K562 (cell line): ENCODE results near the gene RIT2. TPM values are rescaled to one million over a fixed set of nuclear protein-coding genes. Genes with fewer than 3 reads are reported as not detected.

Source experiments
- ATAC-seq: fragments of 200-7000 bp; cut with Tn5 transposase; 3 replicates; pipeline ENCODE4 v1.9.1; 2020; ENCODE audit warnings: moderate library complexity
- BruUV-seq: library from RNA; stranded (reverse); fragments of 400-500 nt; replicated peaks from 2 replicates; lab custom pipeline; 2021; lab: Mats Ljungman, UMichigan
- CTCF ChIA-PET: fragments of 300-600 bp; formaldehyde crosslinking; extraction: SDS; loops from one replicate; lab custom pipeline; 2021; ENCODE audit warnings: low intra/inter-chr PET ratio; lab: Yijun Ruan, JAX
- POLR2A ChIA-PET: fragments of 300-600, 350-650 bp; sonication (Branson Sonifier 250); formaldehyde crosslinking; extraction: SDS; loops from one replicate; lab custom pipeline; 2021; ENCODE audit warnings: antibody characterized with exemption, inconsistent platforms; lab: Yijun Ruan, JAX
- DNase-seq, 4 experiments: peaks; one replicate each; pipeline versions ENCODE4 v3.0.0 to v3.0.0-alpha.2; 2011 to 2018; ENCODE audit warnings: low spot score in 3 of 4, mixed read lengths in 3 of 4; ENCODE audit errors: extremely low read depth in 1 of 4
- FAIRE-seq: peaks from 2 replicates; lab custom pipeline; 2011; peaks lifted over from hg19 to GRCh38; lab: Jason Lieb, UNC
- H2AFZ ChIP-seq: 2 replicates; pipeline ENCODE4 v1.6.0; 2011; ENCODE audit warnings: low read depth, low read length, control low read depth, inconsistent platforms
- H3K27ac ChIP-seq: fragments of 200-600 bp; 3 replicates; pipeline ENCODE4 v1.8.0; 2011; ENCODE audit warnings: low read depth, mild to moderate bottlenecking, control low read depth, inconsistent platforms, low read length, moderate library complexity, mixed read lengths; ENCODE audit errors: extremely low read depth
- H3K27me3 ChIP-seq, 2 experiments: fragments of 300-600 bp in 1 of 2; 2 replicates in 1 of 2; 3 replicates in 1 of 2; pipeline versions ENCODE4 v1.6.0 to v1.8.0; 2011; ENCODE audit warnings: inconsistent platforms in 2 of 2, low read length in 2 of 2, mild to moderate bottlenecking in 1 of 2, mixed read lengths in 1 of 2, moderate library complexity in 1 of 2; ENCODE audit not compliant: control insufficient read depth in 2 of 2, insufficient read depth in 2 of 2
- H3K36me3 ChIP-seq: fragments of 300-600 bp; 3 replicates; pipeline ENCODE4 v1.8.0; 2011; ENCODE audit warnings: mild to moderate bottlenecking, low read length, inconsistent platforms; ENCODE audit not compliant: control insufficient read depth, insufficient read depth
- H3K4me1 ChIP-seq, 2 experiments: fragments of 200-600 bp in 1 of 2; replicated peaks in 1 of 2; 2 replicates in 1 of 2; 3 replicates in 1 of 2; pipeline versions ENCODE4 v1.5.1 to v1.8.0; 2011; ENCODE audit warnings: inconsistent platforms in 2 of 2, low read length in 2 of 2, mild to moderate bottlenecking in 1 of 2, mixed read lengths in 1 of 2, moderate library complexity in 1 of 2; ENCODE audit not compliant: control insufficient read depth in 2 of 2, insufficient read depth in 2 of 2
- H3K4me2 ChIP-seq: 2 replicates; pipeline ENCODE4 v1.6.1; 2011; ENCODE audit warnings: low read length, control low read depth, inconsistent platforms, mixed read lengths; ENCODE audit not compliant: insufficient read depth
- H3K4me3 ChIP-seq: fragments of 200-600 bp; sonication (generic), shearing (Covaris generic); 2 replicates; pipeline ENCODE4 v1.5.1; 2016; ENCODE audit warnings: control low read depth, inconsistent platforms
- H3K79me2 ChIP-seq: fragments of 200-600 bp; 3 replicates; pipeline ENCODE4 v1.8.0; 2011; ENCODE audit warnings: low read length, inconsistent platforms; ENCODE audit not compliant: control insufficient read depth, insufficient read depth
- H3K9ac ChIP-seq, 2 experiments: 2 replicates each; pipeline versions ENCODE4 v1.6.0 to v1.6.1; 2011; ENCODE audit warnings: low read depth in 2 of 2, low read length in 2 of 2, control low read depth in 1 of 2, inconsistent platforms in 1 of 2, mild to moderate bottlenecking in 1 of 2, mixed read lengths in 1 of 2; ENCODE audit not compliant: insufficient read depth in 1 of 2
- H3K9me1 ChIP-seq: one replicate; pipeline ENCODE4 v1.6.0; 2011; ENCODE audit warnings: inconsistent platforms, mild to moderate bottlenecking, low read length, moderate library complexity; ENCODE audit not compliant: control insufficient read depth, insufficient read depth
- H3K9me3 ChIP-seq: replicated peaks from 2 replicates; pipeline ENCODE4 v1.5.1; 2011; ENCODE audit warnings: low read depth, low read length, inconsistent platforms; ENCODE audit not compliant: control insufficient read depth, insufficient read depth
- H4K20me1 ChIP-seq: replicated peaks from 2 replicates; pipeline ENCODE4 v1.6.1; 2011; ENCODE audit warnings: low read length, inconsistent platforms, mixed read lengths; ENCODE audit not compliant: control insufficient read depth, insufficient read depth
- CBX1 ChIP-seq: sonication (generic); IDR thresholded peaks from 2 replicates; pipeline ENCODE4 v1.6.1; 2016; ENCODE audit warnings: antibody characterized with exemption, low read depth, mild to moderate bottlenecking
- POLR3A ChIP-seq: IDR thresholded peaks from 2 replicates; pipeline ENCODE4 v1.6.1; 2011; ENCODE audit warnings: borderline replicate concordance, mild to moderate bottlenecking, moderate library complexity; ENCODE audit not compliant: insufficient read length, insufficient read depth; ENCODE audit errors: extremely low read depth
- SMAD4 ChIP-seq: fragments of 250-450 bp; sonication (Bioruptor Pico); conservative IDR thresholded peaks from 2 replicates; pipeline ENCODE4 v1.8.0; 2021; ENCODE audit warnings: inconsistent platforms, mild to moderate bottlenecking, moderate library complexity
- YY1 ChIP-seq, 3 experiments: IDR thresholded peaks; 2 replicates each; pipeline ENCODE4 v1.6.1; 2011; ENCODE audit warnings: low read length in 2 of 3, mild to moderate bottlenecking in 2 of 3, moderate library complexity in 2 of 3, borderline replicate concordance in 1 of 3, control low read depth in 1 of 3, low read depth in 1 of 3; ENCODE audit not compliant: insufficient read depth in 3 of 3, insufficient replicate concordance in 2 of 3, control insufficient read depth in 1 of 3, insufficient read length in 1 of 3; ENCODE audit errors: extremely low read depth in 1 of 3
- ZNF174 ChIP-seq: fragments of 250-450 bp; sonication (Bioruptor Pico); IDR thresholded peaks from 2 replicates; pipeline ENCODE4 v1.4.0; 2020; ENCODE audit warnings: mild to moderate bottlenecking
- ZNF263 ChIP-seq: sonication (generic); formaldehyde crosslinking; IDR thresholded peaks from 2 replicates; pipeline ENCODE4 v1.8.0; 2022; ENCODE audit warnings: mild to moderate bottlenecking, missing genetic modification reagents, borderline replicate concordance
- ZNF584 ChIP-seq: fragments of 200-800 bp; sonication (Bioruptor generic); IDR thresholded peaks from 2 replicates; pipeline ENCODE4 v1.6.1; 2016; ENCODE audit warnings: low read depth, mild to moderate bottlenecking, missing genetic modification characterization, missing compliant biosample characterization
- ZNF699 ChIP-seq: fragments of 250-450 bp; sonication (Bioruptor Pico); IDR thresholded peaks from 2 replicates; pipeline ENCODE4 v1.8.0; 2021; ENCODE audit warnings: mild to moderate bottlenecking, moderate library complexity; ENCODE audit not compliant: insufficient replicate concordance
- WGBS: fragments of 100-300 bp; shearing (Covaris generic); methylation state at CpG from one replicate; pipeline ENCODE4 v1.1.6; 2016; ENCODE audit warnings: low coverage, mixed read lengths; ENCODE audit not compliant: insufficient coverage; ENCODE audit errors: missing lambda C conversion rate; 5-methylcytosine and 5-hydroxymethylcytosine counted together
- in situ Hi-C: fragments of 300-500 bp; cut with MboI; formaldehyde crosslinking; loops from 4 replicates; pipeline ENCODE4 v1.15.0; 2018; ENCODE audit warnings: inconsistent platforms, mixed read lengths
- intact Hi-C: fragments of 100-400 bp; cut with micrococcal nuclease; formaldehyde crosslinking; loops from 2 replicates; pipeline ENCODE4 v1.14.2; 2022
- polyA plus RNA-seq, 8 experiments: library from polyadenylated mRNA; depleted of rRNA in 4 of 8; stranded (reverse) in 5 of 8; unstranded in 3 of 8; fragments of >200 nt; fragmentation: Nextera tagmentation in 2 of 8; fragmentation: Illumina TruSeq in 1 of 8; extraction: Ambion mirVana in 2 of 8; extraction: Trizol in 1 of 8; gene quantifications; 2 replicates each; pipeline versions ENCODE4 v1.2.1 to v1.2.3, GENCODE V29; 2011 to 2014; ENCODE audit warnings: inconsistent platforms in 1 of 8, missing spikeins in 1 of 8
- total RNA-seq, 7 experiments: library from RNA; depleted of rRNA in 6 of 7; stranded (reverse); fragments of >200 nt in 6 of 7; fragmentation: Illumina TruSeq in 2 of 7; extraction: Trizol in 2 of 7; gene quantifications; 2 replicates each; pipeline versions ENCODE4 v1.2.1 to v1.2.3, GENCODE V29; 2011 to 2021; ENCODE audit warnings: low replicate concordance in 1 of 7

Gene RIT2
- total and polyA plus RNA-seq, 9 of the 15 experiments (the other 6 are each of a cell fraction or from before 2014, with no cell fraction given): not detected

GRCh38 chr18:43108469-43108868 is 7.0 kb downstream of the RIT2 start:
- Histone ChIP-seq H3K4me2 (no peak overlapping the region), H3K9me1 (no peaks in the 10 kb centered on the region)
- BruUV-seq: no TSS peak
- CTCF ChIA-PET: no interaction called here
- no peak for DNase-seq
- no peak for TF ChIP-seq ZNF174 (CRISPR knock-in tag)
- TF ChIP-seq, all 486 proteins: peak for 0
- WGBS: 0% methylated on average over 4 of the region's 4 CpGs
- no peak for ATAC-seq
- H3K36me3 ChIP-seq: no peaks in the 10 kb centered on the region
- intact Hi-C loops (no loop called here), in situ Hi-C loops (no loop called here)
- POLR2A ChIA-PET: no interaction called here
- H3K9ac ChIP-seq: no peak overlapping the region
- no peaks in the 10 kb centered on the region for H3K9me3 ChIP-seq
- no peaks in the 10 kb centered on the region for H4K20me1 ChIP-seq
- H2AFZ ChIP-seq: no peak overlapping the region
- H3K4me1 ChIP-seq: no peaks in the 10 kb centered on the region
- no peak overlapping the region for H3K4me3 ChIP-seq
- no peak overlapping the region for H3K27ac ChIP-seq
- H3K27me3 ChIP-seq: no peaks in the 10 kb centered on the region
- no peak for FAIRE-seq
- no peaks in the 10 kb centered on the region for H3K79me2 ChIP-seq

GRCh38 chr18:43093646-43094045 is 21.8 kb downstream of the RIT2 start:
- in situ Hi-C loops (no loop called here), intact Hi-C loops (no loop called here)
- Histone ChIP-seq H3K4me3 (no peak overlapping the region), H2AFZ (no peak overlapping the region), H3K27me3 (no peaks in the 10 kb centered on the region), H3K9me1 (no peaks in the 10 kb centered on the region), H3K79me2 (no peaks in the 10 kb centered on the region), H3K9me3 (no peaks in the 10 kb centered on the region), H3K4me2 (no peak overlapping the region), H3K36me3 (no peaks in the 10 kb centered on the region), H3K4me1 (no peaks in the 10 kb centered on the region), H4K20me1 (no peaks in the 10 kb centered on the region), H3K9ac (no peak overlapping the region), H3K27ac (no peak overlapping the region)
- DNase-seq (no peak), FAIRE-seq (no peak), ATAC-seq (no peak)
- BruUV-seq: no TSS peak
- POLR2A ChIA-PET: no interaction called here
- CTCF ChIA-PET: no interaction called here
- TF ChIP-seq ZNF584 (CRISPR knock-in tag) (no peak), YY1 (IDR thresholded peaks at IDR 0.05; ENCODE audit: borderline replicate concordance in 1 of 3, control insufficient read depth in 1 of 3, extremely low read depth in 1 of 3, insufficient read depth in 3 of 3, insufficient read length in 1 of 3, insufficient replicate concordance in 2 of 3, low read depth in 1 of 3, low read length in 2 of 3) (no peak), POLR3A (no peak), SMAD4 (no peak), ZNF263 (CRISPR knock-in tag) (no peak), ZNF699 (CRISPR knock-in tag) (no peak), CBX1 (no peak)
- WGBS: 0% methylated on average over 2 of the region's 2 CpGs
